KMS-11 (cell line): ENCODE data around the gene RAP1GAP2.
"Not testable (repeated sequence)": the region's sequence is repeated elsewhere in the genome, so short reads cannot be mapped to it uniquely, and the experiment has no call there.

ENCODE experiments used
- H2AFZ ChIP-seq: fragments of 200-600 bp; sonication (generic); 2 replicates; pipeline ENCODE4 v1.6.1; 2016; ENCODE audit warnings: antibody characterized with exemption, mixed run types, low read depth
- H3K27ac ChIP-seq: fragments of 200-600 bp; sonication (generic); 2 replicates; pipeline ENCODE4 v1.6.1; 2016; ENCODE audit warnings: mild to moderate bottlenecking, mixed run types
- H3K27me3 ChIP-seq: fragments of 200-600 bp; sonication (generic); 2 replicates; pipeline ENCODE4 v1.6.1; 2017; ENCODE audit warnings: mild to moderate bottlenecking, low read depth, mixed run types, moderate library complexity; ENCODE audit not compliant: insufficient read depth
- H3K36me3 ChIP-seq: fragments of 200-600 bp; sonication (generic); 2 replicates; pipeline ENCODE4 v1.6.1; 2017; ENCODE audit warnings: mild to moderate bottlenecking, mixed run types; ENCODE audit not compliant: insufficient read depth
- H3K4me1 ChIP-seq: fragments of 200-600 bp; sonication (generic); 2 replicates; pipeline ENCODE4 v1.6.1; 2016; ENCODE audit warnings: mild to moderate bottlenecking, low read depth, mixed run types; ENCODE audit not compliant: poor library complexity, severe bottlenecking
- H3K4me2 ChIP-seq: fragments of 200-600 bp; sonication (generic); 2 replicates; pipeline ENCODE4 v1.7.0; 2016; ENCODE audit warnings: mild to moderate bottlenecking, mixed run types
- H3K4me3 ChIP-seq: fragments of 200-600 bp; sonication (generic); IDR thresholded peaks from 2 replicates; pipeline ENCODE4 v1.6.1; 2017; ENCODE audit warnings: low read depth, low read length, mixed read lengths; ENCODE audit not compliant: insufficient read depth
- H3K79me2 ChIP-seq: fragments of 200-600 bp; sonication (generic); 2 replicates; pipeline ENCODE4 v1.6.1; 2016; ENCODE audit warnings: low read depth, mixed run types; ENCODE audit not compliant: insufficient read depth
- H3K9ac ChIP-seq: fragments of 200-600 bp; sonication (generic); 2 replicates; pipeline ENCODE4 v1.6.1; 2016; ENCODE audit warnings: mild to moderate bottlenecking, mixed run types
- H4K20me1 ChIP-seq: fragments of 200-600 bp; sonication (generic); 2 replicates; pipeline ENCODE4 v1.6.1; 2016; ENCODE audit warnings: mild to moderate bottlenecking, mixed run types; ENCODE audit not compliant: insufficient read depth
- CTCF ChIP-seq: fragments of 200-600 bp; sonication (generic); conservative IDR thresholded peaks from 2 replicates; pipeline ENCODE4 v1.6.1; 2017; ENCODE audit warnings: low read depth, mild to moderate bottlenecking, antibody characterized with exemption, low read length, moderate library complexity, mixed read lengths

Gene RAP1GAP2

DNA sequence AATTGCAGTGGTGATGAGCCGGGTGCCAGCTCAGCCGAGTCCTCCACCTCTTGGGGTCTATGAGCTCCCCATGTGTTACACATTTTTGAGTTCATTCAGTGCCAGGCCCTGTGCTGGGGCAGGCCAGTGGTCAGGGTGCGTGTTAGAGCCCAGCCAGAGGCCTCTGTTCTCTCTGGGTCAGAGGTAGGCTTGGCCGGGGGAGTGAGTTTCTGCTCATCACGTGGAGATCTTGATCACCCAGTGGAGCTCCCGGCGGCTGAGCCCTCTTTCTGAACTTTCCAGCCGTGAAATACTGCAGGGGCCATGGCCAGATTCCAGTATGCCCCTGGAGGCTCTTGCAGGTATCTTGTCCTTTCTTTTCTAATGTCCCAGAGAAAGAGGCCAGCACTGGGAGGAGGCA is 93.0 kb downstream of the RAP1GAP2 start:
- no peak overlapping the region for H3K4me2 ChIP-seq
- H3K36me3 ChIP-seq, result no peaks in the 10 kb centered on the region
- no peak overlapping the region for H3K4me3 ChIP-seq
- H2AFZ ChIP-seq, result no peak overlapping the region
- H3K27me3 ChIP-seq, result 0 out of 2 replicates have a peak, but pooled peaks cover 2% of the 10 kb centered on the region
- no peaks in the 10 kb centered on the region for H4K20me1 ChIP-seq
- no peak for TF ChIP-seq CTCF
- no peak overlapping the region for H3K27ac ChIP-seq
- no peak overlapping the region for H3K9ac ChIP-seq
- H3K79me2 ChIP-seq, result no peaks in the 10 kb centered on the region
- no peaks in the 10 kb centered on the region for H3K4me1 ChIP-seq

GRCh38 chr17:2890778-2891177 is 94.5 kb downstream of the RAP1GAP2 start:
- not testable (repeated sequence) for H4K20me1 ChIP-seq, H3K27me3 ChIP-seq, H3K79me2 ChIP-seq, H3K27ac ChIP-seq, H3K4me2 ChIP-seq, H2AFZ ChIP-seq, H3K4me1 ChIP-seq, H3K9ac ChIP-seq, H3K36me3 ChIP-seq, H3K4me3 ChIP-seq

- Histone ChIP-seq H3K79me2 (no peaks in the 10 kb centered on the region), H3K27me3 (no peaks in the 10 kb centered on the region), H3K4me1 (no peaks in the 10 kb centered on the region), H3K4me3 (no peak overlapping the region), H3K4me2 (no peak overlapping the region), H2AFZ (no peak overlapping the region), H3K27ac (no peak overlapping the region), H4K20me1 (no peaks in the 10 kb centered on the region), H3K36me3 (no peaks in the 10 kb centered on the region), H3K9ac (no peak overlapping the region)
- no peak for TF ChIP-seq CTCF
These were observed 96.2 kb downstream of the RAP1GAP2 start for GRCh38 chr17:2892305-2892971.

GRCh38 chr17:2893422-2893914 is 97.2 kb downstream of the RAP1GAP2 start:
- no peaks in the 10 kb centered on the region for H3K4me1 ChIP-seq
- H3K4me2 ChIP-seq, result no peak overlapping the region
- no peak for TF ChIP-seq CTCF
- H3K27ac ChIP-seq, result no peak overlapping the region
- no peak overlapping the region for H2AFZ ChIP-seq
- H3K36me3 ChIP-seq, result no peaks in the 10 kb centered on the region
- H3K79me2 ChIP-seq, result no peaks in the 10 kb centered on the region
- no peak overlapping the region for H3K4me3 ChIP-seq
- H3K9ac ChIP-seq, result no peak overlapping the region
- H3K27me3 ChIP-seq, result no peaks in the 10 kb centered on the region
- no peaks in the 10 kb centered on the region for H4K20me1 ChIP-seq

DNA sequence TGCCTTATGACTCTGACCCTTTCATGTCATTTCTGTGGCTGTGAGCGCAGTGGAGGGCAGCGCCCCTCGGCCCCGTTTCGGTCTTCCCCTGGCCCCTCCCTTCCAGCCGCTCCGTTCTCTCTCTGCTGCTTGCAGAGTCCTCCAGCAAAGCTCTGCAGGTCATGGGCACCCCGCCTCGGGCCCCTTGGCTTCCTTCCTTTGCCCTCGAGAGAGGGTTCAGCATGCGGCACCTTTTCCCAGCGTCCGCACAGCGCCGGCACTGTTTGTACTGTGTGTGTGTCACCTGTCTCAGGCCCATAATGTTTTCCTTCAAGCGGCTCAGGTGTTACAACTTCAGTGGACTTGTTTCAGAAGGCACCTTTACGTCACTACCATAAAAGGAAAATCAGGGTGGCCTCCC is 98.5 kb downstream of the RAP1GAP2 start:
- Histone ChIP-seq H2AFZ (no peak overlapping the region), H3K27ac (no peak overlapping the region), H3K27me3 (no peaks in the 10 kb centered on the region), H3K9ac (no peak overlapping the region), H3K4me2 (no peak overlapping the region), H3K4me1 (no peaks in the 10 kb centered on the region), H4K20me1 (no peaks in the 10 kb centered on the region), H3K4me3 (no peak overlapping the region), H3K36me3 (no peaks in the 10 kb centered on the region), H3K79me2 (no peaks in the 10 kb centered on the region)
- no peak for TF ChIP-seq CTCF
